ENCODE results near the gene C17orf107. TPM values are rescaled to one million over a fixed set of nuclear protein-coding genes. Genes with fewer than 3 reads are reported as not detected.

C17orf107 gene
- total RNA-seq, 1 experiment from 2014 or later: 3.6 TPM

DNA sequence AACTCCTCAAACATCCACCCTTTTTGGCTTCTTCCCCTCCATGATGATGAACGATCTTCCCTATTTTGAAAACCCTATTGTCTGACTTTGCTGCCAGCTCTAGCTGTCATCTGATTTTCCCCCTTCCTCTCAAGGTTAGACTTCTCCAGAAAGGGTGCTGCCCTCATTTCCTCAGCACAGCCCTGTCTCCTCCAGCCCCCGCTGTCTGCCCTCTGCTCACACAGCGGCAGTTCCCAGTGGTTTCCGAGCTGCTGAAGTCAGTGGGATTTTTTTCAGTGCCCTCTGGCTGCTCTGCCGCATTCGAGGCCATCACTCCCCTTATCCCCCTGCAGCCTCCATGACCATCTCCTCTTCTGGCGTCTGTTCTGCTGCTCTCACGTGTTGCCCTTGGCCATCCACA, 26.6 kb upstream of the C17orf107 start:
- BruUV-seq (replicated peaks): no TSS peak
- POLR2A ChIA-PET: interaction anchor here (1.7 kb wide), 1 partner anchor 66 kb away, joined by 5 read pairs; the partner anchor contains the start of gene PLD2

DNA sequence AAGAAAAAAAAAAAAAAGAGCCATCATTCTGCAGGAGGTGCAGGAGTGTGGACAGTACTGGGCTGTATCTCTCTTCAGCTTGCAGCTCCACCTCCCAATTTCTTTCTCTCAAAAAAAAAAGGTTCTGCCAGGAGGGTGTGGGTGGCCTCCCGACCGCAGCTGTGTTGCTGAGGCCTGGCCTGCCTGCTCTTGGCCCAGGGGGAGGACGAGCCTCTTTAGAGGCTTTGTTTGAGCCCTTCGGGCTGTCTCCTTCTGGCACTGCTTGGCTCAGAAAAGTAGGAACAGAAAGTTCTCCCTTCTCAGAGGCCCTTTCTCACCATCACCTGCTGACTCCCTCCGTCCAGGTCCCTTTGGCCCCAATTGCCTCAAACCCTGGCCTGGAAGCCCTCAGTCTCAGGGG, 22.2 kb upstream of the C17orf107 start:
- H3K4me3 Mint-ChIP-seq (ENCODE audit: unreplicated experiment): no peak overlapping the region
- no TSS peak for BruUV-seq (replicated peaks)
- H3K27me3 Mint-ChIP-seq (ENCODE audit: insufficient read depth, unreplicated experiment): no peaks in the 10 kb centered on the region
- H3K9me3 Mint-ChIP-seq (ENCODE audit: unreplicated experiment): no peaks in the 10 kb centered on the region
- ChIA-PET POLR2A (interaction anchor here (0.6 kb wide), 1 partner anchor 71 kb away, joined by 4 read pairs; no protein-coding TSS in a partner anchor), CTCF (interaction anchor here (0.5 to 1.5 kb wide), 3 partner anchors 87 to 145 kb away, joined by 4 to 5 read pairs (median 4); no protein-coding TSS in a partner anchor)
- intact Hi-C loops (cut with micrococcal nuclease): no loop called here
- TF ChIP-seq, protein P1, sequence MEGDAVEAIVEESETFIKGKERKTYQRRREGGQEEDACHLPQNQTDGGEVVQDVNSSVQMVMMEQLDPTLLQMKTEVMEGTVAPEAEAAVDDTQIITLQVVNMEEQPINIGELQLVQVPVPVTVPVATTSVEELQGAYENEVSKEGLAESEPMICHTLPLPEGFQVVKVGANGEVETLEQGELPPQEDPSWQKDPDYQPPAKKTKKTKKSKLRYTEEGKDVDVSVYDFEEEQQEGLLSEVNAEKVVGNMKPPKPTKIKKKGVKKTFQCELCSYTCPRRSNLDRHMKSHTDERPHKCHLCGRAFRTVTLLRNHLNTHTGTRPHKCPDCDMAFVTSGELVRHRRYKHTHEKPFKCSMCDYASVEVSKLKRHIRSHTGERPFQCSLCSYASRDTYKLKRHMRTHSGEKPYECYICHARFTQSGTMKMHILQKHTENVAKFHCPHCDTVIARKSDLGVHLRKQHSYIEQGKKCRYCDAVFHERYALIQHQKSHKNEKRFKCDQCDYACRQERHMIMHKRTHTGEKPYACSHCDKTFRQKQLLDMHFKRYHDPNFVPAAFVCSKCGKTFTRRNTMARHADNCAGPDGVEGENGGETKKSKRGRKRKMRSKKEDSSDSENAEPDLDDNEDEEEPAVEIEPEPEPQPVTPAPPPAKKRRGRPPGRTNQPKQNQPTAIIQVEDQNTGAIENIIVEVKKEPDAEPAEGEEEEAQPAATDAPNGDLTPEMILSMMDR (IDR thresholded peaks at IDR 0.05; ENCODE audit: unreplicated experiment): no peak
- DNase-seq (ENCODE audit: unreplicated experiment): no peak
- peaks cover 88% of the 10 kb centered on the region for H3K36me3 Mint-ChIP-seq (ENCODE audit: insufficient read depth, unreplicated experiment)
- no peak overlapping the region for H3K27ac Mint-ChIP-seq (ENCODE audit: low read depth, unreplicated experiment)
- H3K4me1 Mint-ChIP-seq (ENCODE audit: insufficient read depth, unreplicated experiment): peaks cover 12% of the 10 kb centered on the region

More for the DNA sequence above, 26.6 kb upstream of the C17orf107 start:
- CTCF ChIA-PET: interaction anchor here (0.6 kb wide), 1 partner anchor 12 kb away, joined by 4 read pairs; no protein-coding TSS in a partner anchor
- intact Hi-C loops (cut with micrococcal nuclease): no loop called here
- H3K4me3 Mint-ChIP-seq (ENCODE audit: unreplicated experiment): no peak overlapping the region
- no peaks in the 10 kb centered on the region for H3K27me3 Mint-ChIP-seq (ENCODE audit: insufficient read depth, unreplicated experiment)
- H3K36me3 Mint-ChIP-seq (ENCODE audit: insufficient read depth, unreplicated experiment): peaks cover 73% of the 10 kb centered on the region
- H3K4me1 Mint-ChIP-seq (ENCODE audit: insufficient read depth, unreplicated experiment): peaks cover 17% of the 10 kb centered on the region
- peak overlapping the region; percentile 7 for H3K27ac Mint-ChIP-seq (ENCODE audit: low read depth, unreplicated experiment)
- no peaks in the 10 kb centered on the region for H3K9me3 Mint-ChIP-seq (ENCODE audit: unreplicated experiment)
- TF ChIP-seq, protein P1 (IDR thresholded peaks at IDR 0.05; ENCODE audit: unreplicated experiment): no peak
- DNase-seq (ENCODE audit: unreplicated experiment): no peak

DNA sequence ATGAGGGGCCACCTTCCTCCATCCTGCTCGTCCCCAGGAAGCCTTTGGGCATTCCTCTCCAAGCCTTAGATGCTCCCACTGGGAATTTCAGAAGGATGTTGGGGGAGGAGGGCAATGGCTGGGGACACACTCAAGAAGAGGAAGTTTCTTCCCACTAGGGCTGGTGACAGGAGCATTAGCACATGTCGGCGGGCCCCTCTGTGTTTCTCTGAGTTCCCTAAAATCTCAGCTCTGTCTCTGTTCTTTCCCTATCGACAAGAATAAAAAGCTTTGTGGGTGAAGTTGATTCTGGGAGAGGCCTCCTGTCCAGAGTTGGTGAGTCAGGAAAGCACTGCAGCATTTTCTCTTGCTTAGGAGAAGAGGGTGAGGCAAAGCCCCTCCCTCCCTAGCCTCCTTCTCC, 19.7 kb upstream of the C17orf107 start:
- POLR2A ChIA-PET: no interaction called here
- H3K27ac Mint-ChIP-seq (ENCODE audit: low read depth, unreplicated experiment): no peak overlapping the region
- H3K9me3 Mint-ChIP-seq (ENCODE audit: unreplicated experiment): no peaks in the 10 kb centered on the region
- intact Hi-C loops (cut with micrococcal nuclease): no loop called here
- BruUV-seq (replicated peaks): no TSS peak
- peaks cover 6% of the 10 kb centered on the region for H3K4me1 Mint-ChIP-seq (ENCODE audit: insufficient read depth, unreplicated experiment)
- peaks cover 86% of the 10 kb centered on the region for H3K36me3 Mint-ChIP-seq (ENCODE audit: insufficient read depth, unreplicated experiment)
- H3K4me3 Mint-ChIP-seq (ENCODE audit: unreplicated experiment): no peak overlapping the region
- CTCF ChIA-PET: interaction anchor here (0.7 to 12.8 kb wide), 2 partner anchors 92 to 130 kb away, joined by 3 to 88 read pairs; partner anchors contain the start of genes GLTPD2 and VMO1
- no peaks in the 10 kb centered on the region for H3K27me3 Mint-ChIP-seq (ENCODE audit: insufficient read depth, unreplicated experiment)
- TF ChIP-seq, protein P1 (IDR thresholded peaks at IDR 0.05; ENCODE audit: unreplicated experiment): no peak
- no peak for DNase-seq (ENCODE audit: unreplicated experiment)

DNA sequence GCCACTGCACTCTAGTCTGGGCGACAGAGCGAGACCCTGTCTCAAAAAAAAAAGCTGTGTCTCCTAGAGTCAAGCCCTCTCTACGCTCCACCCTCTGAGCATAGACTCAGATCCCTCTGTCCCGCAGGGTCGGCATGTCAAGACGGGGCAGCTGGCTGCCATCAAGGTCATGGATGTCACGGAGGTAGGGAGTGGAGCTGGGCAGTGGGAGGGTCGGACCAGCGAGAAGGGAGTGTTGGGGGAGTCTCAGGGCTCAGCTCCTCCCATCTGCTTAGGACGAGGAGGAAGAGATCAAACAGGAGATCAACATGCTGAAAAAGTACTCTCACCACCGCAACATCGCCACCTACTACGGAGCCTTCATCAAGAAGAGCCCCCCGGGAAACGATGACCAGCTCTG, 18.5 kb upstream of the C17orf107 start:
- intact Hi-C loops (cut with micrococcal nuclease): loop anchor here (5.0 kb wide), 1 partner anchor 74 kb away; the partner anchor contains the start of gene PLD2
- POLR2A ChIA-PET: interaction anchor here (0.6 to 2.5 kb wide), 5 partner anchors 22 to 142 kb away, joined by 3 to 12 read pairs (median 7); partner anchors contain the start of gene MINK1
- TF ChIP-seq, protein P1 (IDR thresholded peaks at IDR 0.05; ENCODE audit: unreplicated experiment): no peak
- no TSS peak for BruUV-seq (replicated peaks)
- Mint-ChIP-seq H3K36me3 (ENCODE audit: insufficient read depth, unreplicated experiment) (peaks cover 90% of the 10 kb centered on the region), H3K27me3 (ENCODE audit: insufficient read depth, unreplicated experiment) (no peaks in the 10 kb centered on the region), H3K4me1 (ENCODE audit: insufficient read depth, unreplicated experiment) (peaks cover 6% of the 10 kb centered on the region), H3K4me3 (ENCODE audit: unreplicated experiment) (no peak overlapping the region), H3K27ac (ENCODE audit: low read depth, unreplicated experiment) (no peak overlapping the region), H3K9me3 (ENCODE audit: unreplicated experiment) (no peaks in the 10 kb centered on the region)
- CTCF ChIA-PET: interaction anchor here (0.6 to 12.8 kb wide), 15 partner anchors 13 to 1519 kb away, joined by 3 to 88 read pairs (median 3); partner anchors contain the start of genes ARRB2, GLTPD2, PSMB6 and VMO1
- DNase-seq (ENCODE audit: unreplicated experiment): no peak

Data from MCF 10A (cell line).